Skeletal muscle tissue (tissue), 4 donors: ENCODE measurements around the gene SLA2. TPM values are rescaled to one million over a fixed set of nuclear protein-coding genes. Genes with fewer than 3 reads are reported as not detected.

Experiments
- H3K27ac ChIP-seq: one replicate; pipeline ENCODE4 v1.7.0; 2013; ENCODE audit warnings: mild to moderate bottlenecking, low read depth, low read length, inconsistent platforms
- H3K27me3 ChIP-seq, 3 donors: one replicate each; pipeline ENCODE4 v1.7.0; 2013; ENCODE audit warnings: low read length in 3 of 3; ENCODE audit not compliant: control insufficient read depth in 3 of 3, insufficient read depth in 3 of 3
- H3K36me3 ChIP-seq, 3 donors: one replicate each; pipeline ENCODE4 v1.7.0; 2013; ENCODE audit warnings: low read length in 3 of 3; ENCODE audit not compliant: control insufficient read depth in 3 of 3, insufficient read depth in 3 of 3
- H3K4me1 ChIP-seq, 3 donors: one replicate each; pipeline ENCODE4 v1.7.0; 2013; ENCODE audit warnings: low read length in 3 of 3, mild to moderate bottlenecking in 3 of 3; ENCODE audit not compliant: control insufficient read depth in 3 of 3, insufficient read depth in 3 of 3
- H3K4me3 ChIP-seq, 3 donors: one replicate each; pipeline ENCODE4 v1.7.0; 2013; ENCODE audit warnings: low read length in 3 of 3
- H3K9ac ChIP-seq, 3 donors: one replicate each; pipeline ENCODE4 v1.7.0; 2013; ENCODE audit warnings: low read length in 3 of 3, mild to moderate bottlenecking in 3 of 3, moderate library complexity in 2 of 3, low read depth in 1 of 3
- H3K9me3 ChIP-seq, 3 donors: one replicate each; pipeline ENCODE4 v1.7.0; 2013; ENCODE audit warnings: low read length in 3 of 3; ENCODE audit not compliant: control insufficient read depth in 3 of 3
- total RNA-seq: library from RNA; depleted of rRNA; stranded (reverse); fragments of >200 nt; gene quantifications from one replicate; pipeline ENCODE4 v1.2.3, GENCODE V29; 2014
- donor health status: Osteomylitis.

Gene SLA2
- total RNA-seq, 1 donor from 2014 or later = not detected

DNA sequence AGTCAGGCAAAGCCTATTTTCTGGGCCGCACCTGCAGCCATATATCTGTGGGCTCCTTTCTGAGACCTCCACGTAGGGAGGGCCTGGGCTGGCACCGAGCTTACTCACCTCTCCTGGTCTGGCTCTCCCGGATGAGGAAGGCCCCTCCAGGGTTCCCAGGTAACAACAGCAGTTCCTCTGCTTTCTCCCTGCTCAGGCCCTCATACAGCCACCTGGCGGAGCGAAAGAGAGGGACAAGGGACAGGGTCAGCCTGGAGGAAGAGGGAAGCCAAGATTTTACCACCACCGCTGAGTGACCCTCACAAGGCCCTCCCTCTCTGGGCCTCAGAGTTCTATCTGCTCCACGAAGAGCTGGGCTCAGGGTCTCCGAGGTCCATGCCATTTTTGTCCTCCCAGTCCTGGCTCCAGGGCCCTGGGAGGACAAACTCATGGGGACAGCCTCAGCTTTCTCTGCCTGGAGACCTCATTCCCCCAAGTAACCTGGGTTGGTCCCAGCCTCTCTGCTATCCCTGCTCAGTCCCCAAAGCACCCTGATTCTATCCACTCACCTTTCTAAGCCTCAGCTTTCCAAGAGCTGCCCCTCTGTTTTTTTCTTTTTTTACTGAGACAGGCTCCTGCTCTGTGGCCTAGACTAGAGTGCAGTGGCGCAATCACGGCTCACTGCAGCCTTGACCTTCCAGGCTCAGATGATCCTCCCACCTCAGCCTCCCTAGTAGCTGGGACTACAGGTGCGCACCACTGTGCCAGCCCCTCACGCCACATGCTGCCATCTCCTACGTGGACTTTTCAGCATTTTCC is 13.3 kb downstream of the SLA2 start:
- H3K4me3 ChIP-seq = no peak overlapping the region
- H3K9ac ChIP-seq = no peak overlapping the region
- no peaks in the 10 kb centered on the region for H3K4me1 ChIP-seq
- H3K27ac ChIP-seq = no peak overlapping the region
- H3K9me3 ChIP-seq = no peaks in the 10 kb centered on the region
- H3K27me3 ChIP-seq = no peaks in the 10 kb centered on the region
- H3K36me3 ChIP-seq = no peaks in the 10 kb centered on the region

DNA sequence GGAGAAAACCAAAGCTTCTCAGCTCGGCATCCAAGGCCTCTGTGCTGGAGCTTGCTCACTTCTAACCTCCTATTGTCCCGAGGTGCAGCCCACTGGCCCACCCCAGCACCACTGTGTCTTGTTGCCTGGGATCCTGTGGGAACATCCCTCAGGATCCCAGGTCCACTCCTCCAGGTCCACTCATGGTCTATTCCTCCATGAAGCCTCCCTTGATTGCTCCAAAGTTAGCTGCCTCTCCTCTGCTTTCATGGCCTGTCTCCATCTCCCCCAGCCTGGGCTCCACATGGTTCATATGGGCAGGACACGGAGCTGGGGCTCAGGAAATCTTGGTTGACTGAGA is 13.9 kb downstream of the SLA2 start:
- Histone ChIP-seq H3K9ac (no peak overlapping the region), H3K4me3 (no peak overlapping the region), H3K27me3 (no peaks in the 10 kb centered on the region), H3K36me3 (no peaks in the 10 kb centered on the region), H3K4me1 (no peaks in the 10 kb centered on the region), H3K9me3 (no peaks in the 10 kb centered on the region), H3K27ac (no peak overlapping the region)

DNA sequence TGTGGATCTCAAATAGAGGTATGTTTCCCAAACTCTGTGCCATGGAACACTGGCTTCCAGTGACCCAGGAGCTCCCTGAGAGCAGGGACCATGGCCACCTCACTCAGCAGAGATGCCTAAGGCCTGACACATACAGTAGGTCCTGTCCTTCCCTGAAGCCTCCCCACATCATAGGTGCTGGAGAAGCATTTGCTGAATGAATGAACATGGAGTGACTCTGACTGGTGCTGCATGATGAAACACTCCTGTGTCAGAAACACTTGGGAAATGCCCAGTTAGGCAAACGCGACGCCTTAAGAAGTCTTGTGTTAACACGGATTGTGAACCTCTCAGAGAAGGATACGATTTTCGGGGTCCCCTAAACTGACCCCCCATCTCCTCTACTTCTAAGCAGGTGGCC is 14.3 kb downstream of the SLA2 start:
- Histone ChIP-seq H3K9ac (no peak overlapping the region), H3K36me3 (no peaks in the 10 kb centered on the region), H3K4me1 (no peaks in the 10 kb centered on the region), H3K9me3 (no peaks in the 10 kb centered on the region), H3K4me3 (no peak overlapping the region), H3K27ac (no peak overlapping the region), H3K27me3 (no peaks in the 10 kb centered on the region)

GRCh38 chr20:36629719-36630681 is 16.0 kb downstream of the SLA2 start:
- no peaks in the 10 kb centered on the region for H3K9me3 ChIP-seq
- H3K4me1 ChIP-seq = no peaks in the 10 kb centered on the region
- no peaks in the 10 kb centered on the region for H3K36me3 ChIP-seq
- H3K9ac ChIP-seq = no peak overlapping the region
- H3K27me3 ChIP-seq = no peaks in the 10 kb centered on the region
- H3K4me3 ChIP-seq = no peak overlapping the region
- H3K27ac ChIP-seq = no peak overlapping the region

GRCh38 chr20:36628076-36628475 is 17.9 kb downstream of the SLA2 start:
- Histone ChIP-seq H3K27me3 (no peaks in the 10 kb centered on the region), H3K4me1 (no peaks in the 10 kb centered on the region), H3K36me3 (no peaks in the 10 kb centered on the region), H3K9me3 (no peaks in the 10 kb centered on the region), H3K9ac (no peak overlapping the region), H3K4me3 (no peak overlapping the region), H3K27ac (no peak overlapping the region)

- no peaks in the 10 kb centered on the region for H3K36me3 ChIP-seq
- no peaks in the 10 kb centered on the region for H3K4me1 ChIP-seq
- no peaks in the 10 kb centered on the region for H3K27me3 ChIP-seq
- H3K27ac ChIP-seq = no peak overlapping the region
- no peak overlapping the region for H3K9ac ChIP-seq
- H3K9me3 ChIP-seq = no peaks in the 10 kb centered on the region
- no peak overlapping the region for H3K4me3 ChIP-seq
Measured at GRCh38 chr20:36624944-36625324, 21.1 kb downstream of the SLA2 start.

- no peak overlapping the region for H3K27ac ChIP-seq
- H3K9ac ChIP-seq = no peak overlapping the region
Measured at GRCh38 chr20:36624068-36624943, 21.7 kb downstream of the SLA2 start.

GRCh38 chr20:36623444-36623843 is 22.6 kb downstream of the SLA2 start:
- no peaks in the 10 kb centered on the region for H3K27me3 ChIP-seq
- H3K36me3 ChIP-seq = no peaks in the 10 kb centered on the region
- H3K4me1 ChIP-seq = no peaks in the 10 kb centered on the region
- no peaks in the 10 kb centered on the region for H3K9me3 ChIP-seq
- H3K4me3 ChIP-seq = no peak overlapping the region
- H3K9ac ChIP-seq = no peak overlapping the region
- H3K27ac ChIP-seq = no peak overlapping the region

More at GRCh38 chr20:36624068-36624943, 21.7 kb downstream of the SLA2 start:
- Histone ChIP-seq H3K4me1 (no peaks in the 10 kb centered on the region), H3K4me3 (no peak overlapping the region), H3K36me3 (no peaks in the 10 kb centered on the region), H3K9me3 (no peaks in the 10 kb centered on the region), H3K27me3 (no peaks in the 10 kb centered on the region)

DNA sequence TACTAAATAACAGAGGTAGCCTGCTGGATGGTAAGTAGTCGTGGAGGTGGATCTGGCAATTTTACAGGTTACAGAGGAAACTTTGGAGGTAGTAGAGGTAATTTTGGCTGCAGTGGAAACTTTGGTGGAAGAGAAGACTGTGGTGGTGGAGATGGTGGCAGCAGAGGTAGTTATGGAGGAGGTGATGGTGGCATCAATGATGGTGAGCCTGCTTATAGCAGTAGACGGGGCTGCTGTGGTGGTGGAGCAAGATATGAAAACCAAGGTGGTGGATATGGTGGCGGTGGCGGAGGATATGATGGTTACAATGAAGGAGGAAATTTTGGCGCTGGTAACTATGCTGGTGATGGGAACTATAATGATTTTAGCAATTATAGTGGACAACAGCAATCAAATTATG is 25.1 kb downstream of the SLA2 start:
- H3K9ac ChIP-seq = no peak overlapping the region
- H3K4me3 ChIP-seq = no peak overlapping the region
- H3K27ac ChIP-seq = no peak overlapping the region
- H3K36me3 ChIP-seq = peaks cover 0 to 2% (median 0%) of the 10 kb centered on the region in 3 donors
- H3K27me3 ChIP-seq = no peaks in the 10 kb centered on the region
- no peaks in the 10 kb centered on the region for H3K9me3 ChIP-seq
- H3K4me1 ChIP-seq = no peaks in the 10 kb centered on the region
